Caco-2 (cell line): ENCODE results near the gene PKHD1. TPM values are rescaled to one million over a fixed set of nuclear protein-coding genes. Genes with fewer than 3 reads are reported as not detected.

Source experiments
- BruUV-seq: library from RNA; stranded (reverse); fragments of 400-500 nt; replicated peaks from 2 replicates; lab custom pipeline; 2021; lab: Mats Ljungman, UMichigan
- CTCF ChIA-PET: fragments of 300-600 bp; sonication (Branson Sonifier 250); formaldehyde crosslinking; loops from one replicate; lab custom pipeline; 2022; ENCODE audit warnings: antibody characterized with exemption; lab: Charles Lee
- POLR2A ChIA-PET: fragments of 300-600 bp; sonication (Branson Sonifier 250); formaldehyde crosslinking; loops from one replicate; lab custom pipeline; 2022; ENCODE audit warnings: antibody characterized with exemption; lab: Charles Lee
- DNase-seq, 2 experiments: peaks; one replicate each; pipeline versions ENCODE4 v3.0.0 to v3.0.0-alpha.2; 2020 to 2022
- H3K27me3 ChIP-seq: replicated peaks from 2 replicates; pipeline ENCODE4 v1.6.0; 2011; ENCODE audit warnings: low read length; ENCODE audit not compliant: control insufficient read depth, insufficient read depth
- H3K36me3 ChIP-seq: 2 replicates; pipeline ENCODE4 v1.5.1; 2011; ENCODE audit warnings: low read length; ENCODE audit not compliant: control insufficient read depth, insufficient read depth
- H3K4me1 ChIP-seq: fragments of 250-450 bp; sonication (Bioruptor Pico); 2 replicates; pipeline ENCODE4 v1.5.1; 2020; ENCODE audit warnings: mild to moderate bottlenecking
- H3K4me3 ChIP-seq: 2 replicates; pipeline ENCODE4 v1.5.1; 2011; ENCODE audit warnings: low read depth, mild to moderate bottlenecking, control low read depth, low read length
- H3K9me3 ChIP-seq: fragments of 250-450 bp; sonication (Bioruptor Pico); 2 replicates; pipeline ENCODE4 v1.5.1; 2020; ENCODE audit warnings: mild to moderate bottlenecking, moderate library complexity
- H3K27ac Mint-ChIP-seq: one replicate; pipeline ENCODE4 v1.8.0; 2022; ENCODE audit warnings: mixed read lengths; ENCODE audit not compliant: unreplicated experiment
- H3K27me3 Mint-ChIP-seq: one replicate; pipeline ENCODE4 v1.8.0; 2022; ENCODE audit warnings: mixed read lengths; ENCODE audit not compliant: insufficient read depth, unreplicated experiment
- H3K36me3 Mint-ChIP-seq: one replicate; pipeline ENCODE4 v1.8.0; 2022; ENCODE audit warnings: mild to moderate bottlenecking, mixed read lengths; ENCODE audit not compliant: insufficient read depth, unreplicated experiment
- H3K4me1 Mint-ChIP-seq: one replicate; pipeline ENCODE4 v1.8.0; 2022; ENCODE audit warnings: low read depth, mixed read lengths; ENCODE audit not compliant: unreplicated experiment
- H3K4me3 Mint-ChIP-seq: one replicate; pipeline ENCODE4 v1.8.0; 2022; ENCODE audit warnings: mild to moderate bottlenecking, moderate library complexity, mixed read lengths; ENCODE audit not compliant: unreplicated experiment
- H3K9me3 Mint-ChIP-seq: one replicate; pipeline ENCODE4 v1.8.0; 2022; ENCODE audit warnings: mixed read lengths; ENCODE audit not compliant: unreplicated experiment
- intact Hi-C: fragments of 100-400 bp; cut with micrococcal nuclease; formaldehyde crosslinking; loops from one replicate; pipeline ENCODE4 v1.10.0; 2022; ENCODE audit not compliant: unreplicated experiment
- total RNA-seq: library from RNA; stranded (reverse); gene quantifications from 2 replicates; pipeline ENCODE4 v1.2.3, GENCODE V29; 2022
- TF ChIP-seq, protein P1 (sequence below), 2 experiments: fragments of 200-600 bp in 1 of 2; IDR thresholded peaks; 1 replicate in 1 of 2; 2 replicates in 1 of 2; pipeline versions ENCODE4 v1.5.1 to v1.8.0; 2011 to 2022; ENCODE audit warnings: antibody characterized with exemption in 1 of 2, control low read depth in 1 of 2, inconsistent platforms in 1 of 2, low read depth in 1 of 2, low read length in 1 of 2, mild to moderate bottlenecking in 1 of 2, moderate library complexity in 1 of 2; ENCODE audit not compliant: insufficient read depth in 1 of 2, severe bottlenecking in 1 of 2, unreplicated experiment in 1 of 2

Gene PKHD1
- total RNA-seq, 1 experiment from 2014 or later: 3.3 TPM

DNA sequence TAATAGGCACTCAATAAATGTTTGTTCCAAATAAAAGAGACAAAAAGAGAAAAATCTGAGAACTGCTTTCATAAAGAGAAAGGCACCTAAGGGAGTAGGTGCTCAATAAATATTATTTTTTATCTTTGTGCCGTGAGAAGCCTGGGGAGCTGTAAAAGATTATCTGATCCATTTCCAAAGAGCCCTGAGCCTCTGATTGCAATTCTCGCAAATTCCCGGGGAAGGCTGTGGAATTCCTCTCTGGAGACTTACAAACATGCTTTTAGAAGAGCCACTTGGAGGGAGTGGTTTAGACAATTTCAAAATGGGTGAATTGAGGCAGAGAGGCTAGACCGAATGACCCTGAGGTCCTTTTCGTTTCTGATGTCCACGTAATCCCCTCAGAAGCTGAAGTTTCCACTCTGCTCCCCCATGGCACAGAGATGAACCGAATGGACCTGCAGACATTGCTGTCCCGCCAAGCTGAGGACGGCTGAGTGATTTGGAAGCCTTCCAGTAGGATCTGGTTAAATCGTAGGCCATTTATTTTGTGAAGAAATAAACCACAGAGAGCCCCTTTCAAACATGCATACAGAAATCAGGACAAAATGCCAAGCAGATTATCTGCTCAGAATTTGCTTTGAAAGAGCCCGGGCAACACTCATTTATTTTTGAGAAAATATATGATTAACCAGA lies 77.8 kb downstream of the PKHD1 start:
- Histone ChIP-seq H3K27me3 (no peaks in the 10 kb centered on the region), H3K4me1 (no peaks in the 10 kb centered on the region), H3K4me3 (no peak overlapping the region), H3K36me3 (no peaks in the 10 kb centered on the region), H3K9me3 (no peaks in the 10 kb centered on the region)
- no peak for DNase-seq
- POLR2A ChIA-PET: no interaction called here
- TF ChIP-seq, protein P1, sequence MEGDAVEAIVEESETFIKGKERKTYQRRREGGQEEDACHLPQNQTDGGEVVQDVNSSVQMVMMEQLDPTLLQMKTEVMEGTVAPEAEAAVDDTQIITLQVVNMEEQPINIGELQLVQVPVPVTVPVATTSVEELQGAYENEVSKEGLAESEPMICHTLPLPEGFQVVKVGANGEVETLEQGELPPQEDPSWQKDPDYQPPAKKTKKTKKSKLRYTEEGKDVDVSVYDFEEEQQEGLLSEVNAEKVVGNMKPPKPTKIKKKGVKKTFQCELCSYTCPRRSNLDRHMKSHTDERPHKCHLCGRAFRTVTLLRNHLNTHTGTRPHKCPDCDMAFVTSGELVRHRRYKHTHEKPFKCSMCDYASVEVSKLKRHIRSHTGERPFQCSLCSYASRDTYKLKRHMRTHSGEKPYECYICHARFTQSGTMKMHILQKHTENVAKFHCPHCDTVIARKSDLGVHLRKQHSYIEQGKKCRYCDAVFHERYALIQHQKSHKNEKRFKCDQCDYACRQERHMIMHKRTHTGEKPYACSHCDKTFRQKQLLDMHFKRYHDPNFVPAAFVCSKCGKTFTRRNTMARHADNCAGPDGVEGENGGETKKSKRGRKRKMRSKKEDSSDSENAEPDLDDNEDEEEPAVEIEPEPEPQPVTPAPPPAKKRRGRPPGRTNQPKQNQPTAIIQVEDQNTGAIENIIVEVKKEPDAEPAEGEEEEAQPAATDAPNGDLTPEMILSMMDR (IDR thresholded peaks at IDR 0.05; ENCODE audit: insufficient read depth in 1 of 2, low read depth in 1 of 2, low read length in 1 of 2, severe bottlenecking in 1 of 2, unreplicated experiment in 1 of 2): no peak
- Mint-ChIP-seq H3K9me3 (no peaks in the 10 kb centered on the region), H3K27ac (no peak overlapping the region), H3K4me3 (no peak overlapping the region), H3K4me1 (no peaks in the 10 kb centered on the region), H3K27me3 (no peaks in the 10 kb centered on the region), H3K36me3 (no peaks in the 10 kb centered on the region)
- CTCF ChIA-PET: no interaction called here
- no TSS peak for BruUV-seq
- intact Hi-C loops: no loop called here

GRCh38 chr6:52000064-52000463 lies 87.3 kb downstream of the PKHD1 start:
- ChIA-PET POLR2A (no interaction called here), CTCF (no interaction called here)
- DNase-seq: no peak
- BruUV-seq: no TSS peak
- H3K36me3 ChIP-seq: no peaks in the 10 kb centered on the region
- H3K4me3 ChIP-seq: no peak overlapping the region
- no peaks in the 10 kb centered on the region for H3K9me3 Mint-ChIP-seq
- H3K36me3 Mint-ChIP-seq: no peaks in the 10 kb centered on the region
- no peak overlapping the region for H3K4me3 Mint-ChIP-seq
- H3K4me1 ChIP-seq: peaks cover 16% of the 10 kb centered on the region
- H3K27me3 Mint-ChIP-seq: no peaks in the 10 kb centered on the region
- intact Hi-C loops: no loop called here
- peak overlapping the region; percentile 51 for H3K27ac Mint-ChIP-seq
- TF ChIP-seq, protein P1 (IDR thresholded peaks at IDR 0.05; ENCODE audit: insufficient read depth in 1 of 2, low read depth in 1 of 2, low read length in 1 of 2, severe bottlenecking in 1 of 2, unreplicated experiment in 1 of 2): no peak
- H3K27me3 ChIP-seq: no peaks in the 10 kb centered on the region
- no peaks in the 10 kb centered on the region for H3K9me3 ChIP-seq
- H3K4me1 Mint-ChIP-seq: peaks cover 22% of the 10 kb centered on the region

DNA sequence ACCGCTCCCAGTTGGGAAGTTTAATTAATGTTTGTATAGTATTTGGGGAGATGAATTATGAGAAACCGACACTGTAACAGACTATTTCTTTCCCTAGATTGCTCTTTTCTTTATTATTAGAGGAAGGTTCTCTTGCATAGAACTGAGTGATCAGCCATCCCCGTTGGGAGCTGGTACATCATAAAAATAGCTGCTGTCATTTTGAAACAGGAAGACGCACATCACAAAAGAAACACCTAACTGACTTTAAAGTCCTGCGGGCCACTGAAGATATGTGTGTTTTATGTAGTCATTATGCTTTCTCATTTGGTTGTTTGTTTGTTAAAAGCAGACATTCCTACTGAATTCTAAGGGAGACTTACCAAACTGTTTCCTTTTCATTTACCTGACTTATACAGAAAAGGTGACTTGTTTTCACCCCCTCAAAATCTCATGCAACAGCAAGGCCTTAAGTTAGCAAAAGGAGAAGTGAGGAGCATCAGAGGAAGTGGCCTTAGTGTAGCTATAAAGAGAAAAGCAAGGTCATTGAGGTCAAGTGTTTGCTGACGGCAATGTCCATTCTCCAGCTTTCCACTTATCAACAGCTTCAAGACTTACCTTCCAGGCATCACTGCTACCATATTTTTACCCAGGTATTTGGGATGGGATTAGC lies 91.0 kb downstream of the PKHD1 start:
- Histone ChIP-seq H3K36me3 (no peaks in the 10 kb centered on the region), H3K9me3 (no peaks in the 10 kb centered on the region), H3K4me3 (no peak overlapping the region), H3K4me1 (peaks cover 22% of the 10 kb centered on the region), H3K27me3 (no peaks in the 10 kb centered on the region)
- Mint-ChIP-seq H3K4me3 (no peak overlapping the region), H3K27me3 (no peaks in the 10 kb centered on the region), H3K36me3 (no peaks in the 10 kb centered on the region), H3K27ac (no peak overlapping the region), H3K9me3 (no peaks in the 10 kb centered on the region), H3K4me1 (peaks cover 27% of the 10 kb centered on the region)
- DNase-seq: no peak
- ChIA-PET POLR2A (no interaction called here), CTCF (no interaction called here)
- TF ChIP-seq, protein P1 (IDR thresholded peaks at IDR 0.05; ENCODE audit: insufficient read depth in 1 of 2, low read depth in 1 of 2, low read length in 1 of 2, severe bottlenecking in 1 of 2, unreplicated experiment in 1 of 2): no peak
- intact Hi-C loops: no loop called here
- no TSS peak for BruUV-seq
